Mesothelial cell of epicardium (in vitro differentiated cells): ENCODE data around the gene SRCIN1. TPM values are rescaled to one million over a fixed set of nuclear protein-coding genes. Genes with fewer than 3 reads are reported as not detected.
A peak's percentile ranks its signal among the peaks of the same experiment; 100 is the strongest.

Experiments
- DNase-seq, 2 experiments: peaks; one replicate each; pipeline ENCODE4 v3.0.0; 2021; ENCODE audit warnings: low spot score in 2 of 2; ENCODE audit not compliant: unreplicated experiment in 2 of 2
- H3K27ac Mint-ChIP-seq: 2 replicates; pipeline ENCODE4 v1.8.0; 2021; ENCODE audit warnings: mixed read lengths
- H3K27me3 Mint-ChIP-seq: 2 replicates; pipeline ENCODE4 v1.8.0; 2021; ENCODE audit warnings: low read depth, mixed read lengths
- H3K36me3 Mint-ChIP-seq: 2 replicates; pipeline ENCODE4 v1.8.0; 2021; ENCODE audit warnings: mixed read lengths
- H3K4me1 Mint-ChIP-seq: 2 replicates; pipeline ENCODE4 v1.8.0; 2021; ENCODE audit warnings: mixed read lengths
- H3K4me3 Mint-ChIP-seq: 2 replicates; pipeline ENCODE4 v1.8.0; 2021; ENCODE audit warnings: mild to moderate bottlenecking, moderate library complexity, mixed read lengths
- H3K9me3 Mint-ChIP-seq: 2 replicates; pipeline ENCODE4 v1.8.0; 2021; ENCODE audit warnings: mixed read lengths
- total RNA-seq: library from RNA; stranded (reverse); gene quantifications from 3 replicates; pipeline ENCODE4 v1.2.1, GENCODE V29; 2021
- TF ChIP-seq, protein P1 (sequence below): fragments of 200-600 bp; sonication (generic); IDR thresholded peaks from one replicate; pipeline ENCODE4 v1.5.0; 2021; ENCODE audit warnings: antibody characterized with exemption; ENCODE audit not compliant: unreplicated experiment

Gene SRCIN1
- total RNA-seq, 1 donor from 2014 or later = 19.4 TPM

DNA sequence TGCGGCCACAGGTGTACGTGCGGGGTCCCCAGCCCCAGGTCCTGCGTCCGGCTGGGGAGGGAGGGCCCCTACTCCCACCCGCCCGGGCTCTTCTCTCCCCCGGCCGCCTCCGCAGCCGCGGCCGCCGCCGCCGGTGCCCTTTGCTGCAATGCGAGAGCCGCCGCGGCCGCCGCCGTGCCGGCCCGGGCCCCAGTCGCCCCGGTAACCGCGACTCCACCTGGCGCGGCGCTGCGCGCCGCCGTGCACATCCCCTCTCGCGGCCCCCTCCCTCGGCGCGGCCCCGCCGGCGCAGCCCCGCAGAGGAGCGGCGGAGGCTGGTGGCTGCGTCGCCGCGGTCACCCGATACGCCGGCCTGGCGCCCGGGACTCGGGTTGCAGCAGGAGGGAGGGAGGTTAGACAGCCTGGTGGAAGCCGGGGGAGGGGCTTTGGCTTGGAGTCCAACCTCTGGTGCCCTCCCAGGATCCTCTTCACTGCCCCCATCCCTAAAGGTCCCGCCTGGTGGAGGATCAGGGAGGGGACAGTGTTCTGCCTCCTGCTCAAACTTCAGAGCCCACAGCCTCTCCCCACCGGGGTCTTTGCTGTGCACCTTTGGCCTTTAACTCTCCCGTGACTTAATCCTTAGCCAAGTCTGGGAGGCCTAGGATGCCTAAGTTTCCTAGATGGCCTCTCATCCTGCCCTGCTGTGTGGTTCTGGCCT is 32.9 kb downstream of the SRCIN1 start:
- Mint-ChIP-seq H3K27me3 (peaks cover 73% of the 10 kb centered on the region), H3K9me3 (no peaks in the 10 kb centered on the region), H3K4me3 (peak overlapping the region; percentile 60), H3K27ac (peak overlapping the region; percentile 15), H3K36me3 (no peaks in the 10 kb centered on the region), H3K4me1 (peaks cover 9% of the 10 kb centered on the region)
- DNase-seq = peak in 1 of 2 experiments; percentile 60
- TF ChIP-seq, protein P1, sequence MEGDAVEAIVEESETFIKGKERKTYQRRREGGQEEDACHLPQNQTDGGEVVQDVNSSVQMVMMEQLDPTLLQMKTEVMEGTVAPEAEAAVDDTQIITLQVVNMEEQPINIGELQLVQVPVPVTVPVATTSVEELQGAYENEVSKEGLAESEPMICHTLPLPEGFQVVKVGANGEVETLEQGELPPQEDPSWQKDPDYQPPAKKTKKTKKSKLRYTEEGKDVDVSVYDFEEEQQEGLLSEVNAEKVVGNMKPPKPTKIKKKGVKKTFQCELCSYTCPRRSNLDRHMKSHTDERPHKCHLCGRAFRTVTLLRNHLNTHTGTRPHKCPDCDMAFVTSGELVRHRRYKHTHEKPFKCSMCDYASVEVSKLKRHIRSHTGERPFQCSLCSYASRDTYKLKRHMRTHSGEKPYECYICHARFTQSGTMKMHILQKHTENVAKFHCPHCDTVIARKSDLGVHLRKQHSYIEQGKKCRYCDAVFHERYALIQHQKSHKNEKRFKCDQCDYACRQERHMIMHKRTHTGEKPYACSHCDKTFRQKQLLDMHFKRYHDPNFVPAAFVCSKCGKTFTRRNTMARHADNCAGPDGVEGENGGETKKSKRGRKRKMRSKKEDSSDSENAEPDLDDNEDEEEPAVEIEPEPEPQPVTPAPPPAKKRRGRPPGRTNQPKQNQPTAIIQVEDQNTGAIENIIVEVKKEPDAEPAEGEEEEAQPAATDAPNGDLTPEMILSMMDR = no peak

GRCh38 chr17:38571833-38572668 is 33.7 kb downstream of the SRCIN1 start:
- Mint-ChIP-seq H3K4me3 (peak overlapping the region; percentile 63), H3K27ac (no peak overlapping the region), H3K27me3 (peaks cover 72% of the 10 kb centered on the region), H3K4me1 (peaks cover 9% of the 10 kb centered on the region), H3K36me3 (no peaks in the 10 kb centered on the region), H3K9me3 (no peaks in the 10 kb centered on the region)
- DNase-seq = no peak
- TF ChIP-seq, protein P1 = no peak

- H3K4me3 Mint-ChIP-seq = no peak overlapping the region
- H3K27ac Mint-ChIP-seq = no peak overlapping the region
- H3K27me3 Mint-ChIP-seq = peaks cover 72% of the 10 kb centered on the region
- no peaks in the 10 kb centered on the region for H3K9me3 Mint-ChIP-seq
- H3K36me3 Mint-ChIP-seq = no peaks in the 10 kb centered on the region
- peaks cover 9% of the 10 kb centered on the region for H3K4me1 Mint-ChIP-seq
- TF ChIP-seq, protein P1 = no peak
- no peak for DNase-seq
These were observed 35.8 kb downstream of the SRCIN1 start for GRCh38 chr17:38569701-38570512.

- TF ChIP-seq, protein P1 = no peak
- Mint-ChIP-seq H3K4me3 (no peak overlapping the region), H3K27ac (no peak overlapping the region), H3K9me3 (no peaks in the 10 kb centered on the region), H3K36me3 (no peaks in the 10 kb centered on the region), H3K4me1 (peaks cover 14% of the 10 kb centered on the region), H3K27me3 (peaks cover 73% of the 10 kb centered on the region)
- DNase-seq = no peak
These were observed 36.8 kb downstream of the SRCIN1 start for GRCh38 chr17:38568845-38569510.

- peaks cover 13% of the 10 kb centered on the region for H3K4me1 Mint-ChIP-seq
- no peaks in the 10 kb centered on the region for H3K9me3 Mint-ChIP-seq
- no peak overlapping the region for H3K4me3 Mint-ChIP-seq
- peaks cover 73% of the 10 kb centered on the region for H3K27me3 Mint-ChIP-seq
- no peak for DNase-seq
- no peak overlapping the region for H3K27ac Mint-ChIP-seq
- TF ChIP-seq, protein P1 = no peak
- H3K36me3 Mint-ChIP-seq = no peaks in the 10 kb centered on the region
These were observed 37.5 kb downstream of the SRCIN1 start for GRCh38 chr17:38568274-38568673.
